ENCODE results near the gene C11orf24.

- TF ChIP-seq CTCF (conservative IDR thresholded peaks at IDR 0.05) = no peak
- TF ChIP-seq ZFX (IDR thresholded peaks at IDR 0.05) = no peak
These were observed 41.9 kb upstream of the C11orf24 start for GRCh38 chr11:68313574-68314202.

Data from C4-2B (cell line).